Measurements from ENCODE around the gene MACROD2. TPM values are rescaled to one million over a fixed set of nuclear protein-coding genes. Genes with fewer than 3 reads are reported as not detected.

Gene MACROD2
- total RNA-seq, 2 donors from 2014 or later = not detected

DNA sequence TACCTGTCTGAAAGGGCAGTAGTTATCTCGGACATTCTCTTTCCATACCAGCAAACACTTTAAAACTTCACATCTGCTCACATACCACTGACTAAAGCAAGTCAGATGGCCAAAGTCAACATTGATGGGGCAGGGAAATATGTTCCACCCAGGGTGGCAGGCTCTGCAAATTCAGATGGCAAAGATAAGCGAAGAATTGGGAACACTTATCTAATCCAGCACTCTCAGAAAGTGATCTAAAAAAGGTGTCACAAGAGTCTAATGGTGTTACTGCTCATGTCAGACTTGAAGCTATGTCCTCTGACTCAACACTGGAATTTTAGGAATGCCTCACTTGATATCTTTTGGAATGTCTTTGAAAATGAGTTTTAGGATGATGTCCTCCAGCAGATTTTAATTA, 1491.7 kb downstream of the MACROD2 start:
- DNase-seq (no peak), ATAC-seq (replicated peaks in 1 of 2) (no peak)
- H3K9me3 Mint-ChIP-seq = peaks cover 2 to 3% of the 10 kb centered on the region in 2 donors
- no peaks in the 10 kb centered on the region for H3K36me3 Mint-ChIP-seq (ENCODE audit: insufficient read depth in 2 of 2)
- H3K4me3 Mint-ChIP-seq = no peak overlapping the region
- H3K27ac Mint-ChIP-seq = no peak overlapping the region
- no peaks in the 10 kb centered on the region for H3K27me3 Mint-ChIP-seq (ENCODE audit: low read depth)
- no peaks in the 10 kb centered on the region for H3K4me1 Mint-ChIP-seq (ENCODE audit: low read depth)

DNA sequence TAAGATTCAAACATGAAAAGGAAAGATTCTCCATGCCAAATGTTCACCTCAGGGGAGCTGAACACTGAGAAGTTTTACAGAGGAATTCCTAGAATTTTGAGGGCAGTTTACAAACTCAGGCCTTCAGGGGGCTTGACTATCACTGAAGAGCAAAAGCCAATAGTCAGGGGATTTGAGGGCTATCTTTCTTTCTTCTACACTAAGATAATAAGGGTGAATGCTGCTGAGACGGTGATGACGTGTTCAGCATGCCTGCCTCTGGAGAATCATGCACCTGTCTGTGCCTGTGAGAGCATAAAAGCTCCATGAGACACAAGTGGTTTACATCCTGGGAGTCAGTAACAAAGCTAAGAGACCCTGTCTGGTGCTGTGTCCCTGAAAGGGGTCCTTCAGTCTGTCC, 1492.4 kb downstream of the MACROD2 start:
- H3K27me3 Mint-ChIP-seq (ENCODE audit: low read depth) = no peaks in the 10 kb centered on the region
- no peak for DNase-seq
- peaks cover 2 to 7% of the 10 kb centered on the region in 2 donors for H3K9me3 Mint-ChIP-seq
- H3K4me3 Mint-ChIP-seq = no peak overlapping the region
- H3K4me1 Mint-ChIP-seq (ENCODE audit: low read depth) = no peaks in the 10 kb centered on the region
- H3K36me3 Mint-ChIP-seq (ENCODE audit: insufficient read depth in 2 of 2) = no peaks in the 10 kb centered on the region
- H3K27ac Mint-ChIP-seq = no peak overlapping the region
- ATAC-seq (replicated peaks in 1 of 2) = no peak

DNA sequence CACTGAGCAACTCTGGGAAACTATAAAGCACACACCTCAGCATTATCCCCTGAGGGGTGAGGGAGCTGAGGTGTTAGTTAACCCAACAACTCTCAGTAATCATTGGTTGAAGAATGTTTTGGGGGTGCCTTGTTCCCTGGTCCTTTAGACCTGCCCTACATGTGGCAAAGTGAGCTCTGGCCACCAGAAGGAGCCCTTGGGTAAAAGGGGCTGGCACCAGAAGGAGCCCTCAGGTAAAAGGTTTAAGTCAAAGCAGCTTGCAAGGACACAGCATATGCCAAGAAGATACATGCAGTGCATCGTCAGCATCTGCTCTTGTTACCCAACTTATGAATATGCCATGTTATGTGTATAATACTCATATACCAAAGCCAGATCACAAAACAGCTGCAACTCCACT, 1496.3 kb downstream of the MACROD2 start:
- Mint-ChIP-seq H3K36me3 (ENCODE audit: insufficient read depth in 2 of 2) (no peaks in the 10 kb centered on the region), H3K4me3 (no peak overlapping the region), H3K4me1 (ENCODE audit: low read depth) (no peaks in the 10 kb centered on the region), H3K27ac (no peak overlapping the region), H3K9me3 (peaks cover 6 to 14% of the 10 kb centered on the region in 2 donors), H3K27me3 (ENCODE audit: low read depth) (no peaks in the 10 kb centered on the region)
- DNase-seq (no peak), ATAC-seq (replicated peaks in 1 of 2) (no peak)

DNA sequence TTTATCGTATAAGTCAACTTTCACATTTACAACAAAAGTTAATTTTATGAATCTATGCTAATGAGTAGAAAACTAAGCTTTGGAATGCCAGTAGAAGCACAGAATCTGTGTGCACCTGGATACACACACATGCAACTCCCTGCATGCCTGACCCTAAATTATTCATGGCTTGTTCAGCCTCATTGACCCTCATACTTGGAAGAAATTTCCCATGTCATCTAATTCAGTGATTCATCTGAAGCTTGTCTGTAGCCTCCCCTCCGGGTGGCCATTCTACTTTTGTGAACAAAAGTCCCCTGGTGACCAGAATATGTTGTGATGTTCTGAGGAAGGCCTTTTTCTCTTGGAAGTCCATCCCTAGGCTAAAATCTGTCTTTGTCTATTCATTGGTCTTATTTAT, 1499.5 kb downstream of the MACROD2 start:
- H3K4me1 Mint-ChIP-seq (ENCODE audit: low read depth) = no peaks in the 10 kb centered on the region
- no peak for ATAC-seq (replicated peaks in 1 of 2)

DNA sequence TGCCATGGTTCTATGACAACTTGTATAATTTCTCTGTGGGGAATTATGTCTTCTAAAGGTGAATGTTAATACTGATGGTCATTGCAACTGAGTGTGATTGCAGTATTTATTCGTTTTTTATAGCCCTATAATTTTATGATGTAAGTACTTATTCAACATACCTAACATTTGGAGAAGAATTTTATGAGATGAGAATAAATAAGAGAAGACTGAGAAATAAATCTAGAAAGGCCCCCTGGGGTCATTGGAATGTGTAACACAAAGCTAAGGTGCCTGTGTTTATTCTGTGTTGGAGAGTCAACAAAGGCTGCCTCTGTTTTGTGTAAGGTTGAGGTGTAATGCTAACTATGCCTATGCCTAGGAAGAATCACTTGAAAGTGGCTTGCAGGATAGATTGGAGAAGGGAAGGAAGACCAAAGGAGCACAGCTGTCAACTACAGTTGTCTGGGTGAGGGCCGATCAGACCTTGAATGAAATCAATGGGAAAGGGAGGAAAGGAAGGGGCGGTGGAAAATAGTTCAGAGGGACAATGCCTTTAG, 1501.3 kb downstream of the MACROD2 start:
- DNase-seq (no peak), ATAC-seq (replicated peaks in 1 of 2) (no peak)
- H3K27me3 Mint-ChIP-seq (ENCODE audit: low read depth) = no peaks in the 10 kb centered on the region
- no peak overlapping the region for H3K4me3 Mint-ChIP-seq
- H3K9me3 Mint-ChIP-seq = peaks cover 12 to 15% of the 10 kb centered on the region in 2 donors
- H3K36me3 Mint-ChIP-seq (ENCODE audit: insufficient read depth in 2 of 2) = no peaks in the 10 kb centered on the region
- H3K27ac Mint-ChIP-seq = no peak overlapping the region
- H3K4me1 Mint-ChIP-seq (ENCODE audit: low read depth) = no peaks in the 10 kb centered on the region

More for the DNA sequence above, 1499.5 kb downstream of the MACROD2 start:
- no peak for DNase-seq
- Mint-ChIP-seq H3K36me3 (ENCODE audit: insufficient read depth in 2 of 2) (no peaks in the 10 kb centered on the region), H3K27me3 (ENCODE audit: low read depth) (no peaks in the 10 kb centered on the region), H3K4me3 (no peak overlapping the region), H3K27ac (no peak overlapping the region), H3K9me3 (peaks cover 15 to 17% of the 10 kb centered on the region in 2 donors)

DNA sequence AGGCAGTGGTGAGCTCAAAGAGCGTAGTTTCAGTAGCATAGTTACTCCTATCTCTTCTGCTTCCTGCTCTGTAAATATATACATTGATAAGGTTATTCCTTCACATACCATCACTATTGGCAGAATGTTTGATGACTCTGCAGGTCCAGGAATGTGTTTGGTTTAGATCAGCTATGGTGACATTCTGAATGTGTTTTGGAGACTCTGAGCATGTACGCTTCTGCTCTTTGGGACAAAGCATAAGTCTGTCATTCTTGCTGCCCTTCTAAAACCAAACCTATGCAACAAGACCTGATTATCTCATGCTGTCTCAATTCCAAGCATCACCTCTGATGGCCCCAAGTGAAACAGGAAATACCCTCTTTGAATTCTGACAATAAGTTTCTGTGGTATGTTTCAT, 1503.6 kb downstream of the MACROD2 start:
- no peaks in the 10 kb centered on the region for H3K4me1 Mint-ChIP-seq (ENCODE audit: low read depth)
- ATAC-seq (replicated peaks in 1 of 2) = no peak
- no peak for DNase-seq
- peaks cover 11 to 17% of the 10 kb centered on the region in 2 donors for H3K9me3 Mint-ChIP-seq
- H3K27me3 Mint-ChIP-seq (ENCODE audit: low read depth) = no peaks in the 10 kb centered on the region
- no peak overlapping the region for H3K27ac Mint-ChIP-seq
- peaks cover 0 to 2% of the 10 kb centered on the region in 2 donors for H3K36me3 Mint-ChIP-seq (ENCODE audit: insufficient read depth in 2 of 2)
- no peak overlapping the region for H3K4me3 Mint-ChIP-seq

DNA sequence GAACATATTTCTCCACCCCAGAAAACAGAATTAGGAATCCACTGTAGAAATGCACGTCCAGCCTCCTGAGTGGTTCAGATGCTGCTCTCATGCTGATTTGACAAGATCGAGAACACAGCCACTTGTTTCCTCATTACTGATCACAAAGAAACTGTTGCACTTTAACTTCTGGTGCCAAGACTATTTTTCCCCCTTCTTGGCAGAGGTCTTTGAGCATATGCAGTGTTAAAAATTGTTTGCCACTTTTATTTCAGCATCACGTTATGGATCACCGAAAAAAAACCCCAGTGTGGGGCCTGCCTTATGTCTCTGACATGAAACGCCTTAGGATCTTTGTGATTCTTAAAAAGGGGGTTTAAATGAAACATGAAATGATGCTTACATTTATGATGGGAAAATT, 1511.0 kb downstream of the MACROD2 start:
- H3K4me3 Mint-ChIP-seq = no peak overlapping the region
- no peak for ATAC-seq (replicated peaks in 1 of 2)
- H3K27ac Mint-ChIP-seq = no peak overlapping the region
- no peaks in the 10 kb centered on the region for H3K4me1 Mint-ChIP-seq (ENCODE audit: low read depth)
- H3K9me3 Mint-ChIP-seq = peaks cover 4 to 5% of the 10 kb centered on the region in 2 donors
- no peak for DNase-seq
- H3K36me3 Mint-ChIP-seq (ENCODE audit: insufficient read depth in 2 of 2) = peaks cover 0 to 2% of the 10 kb centered on the region in 2 donors
- H3K27me3 Mint-ChIP-seq (ENCODE audit: low read depth) = no peaks in the 10 kb centered on the region

DNA sequence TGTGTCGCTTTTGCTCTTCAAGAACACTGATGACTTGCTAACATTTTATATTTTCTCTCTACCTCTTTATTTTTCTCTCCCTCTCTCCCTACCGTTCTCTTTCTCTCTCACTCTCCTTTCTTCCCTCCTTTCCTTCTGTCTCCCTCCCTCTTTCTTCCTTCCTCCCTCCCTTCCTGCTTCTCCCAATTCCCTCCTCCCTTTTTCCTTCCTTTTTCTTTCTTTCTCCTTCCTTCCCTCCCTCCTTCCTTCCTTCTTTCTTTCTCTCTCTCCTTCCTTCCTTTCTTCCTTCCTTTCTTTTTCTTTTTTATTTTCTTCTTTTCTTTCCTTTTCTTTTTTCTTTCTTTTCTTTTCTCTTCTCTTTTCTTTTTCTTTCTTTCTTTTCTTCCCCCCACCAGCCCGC, 1511.8 kb downstream of the MACROD2 start:
- DNase-seq = no peak
- Mint-ChIP-seq H3K4me1 (ENCODE audit: low read depth) (no peaks in the 10 kb centered on the region), H3K9me3 (peaks cover 4% of the 10 kb centered on the region in 2 donors), H3K4me3 (no peak overlapping the region), H3K27ac (no peak overlapping the region), H3K36me3 (ENCODE audit: insufficient read depth in 2 of 2) (peaks cover 0 to 2% of the 10 kb centered on the region in 2 donors), H3K27me3 (ENCODE audit: low read depth) (no peaks in the 10 kb centered on the region)
- ATAC-seq (replicated peaks in 1 of 2) = no peak

DNA sequence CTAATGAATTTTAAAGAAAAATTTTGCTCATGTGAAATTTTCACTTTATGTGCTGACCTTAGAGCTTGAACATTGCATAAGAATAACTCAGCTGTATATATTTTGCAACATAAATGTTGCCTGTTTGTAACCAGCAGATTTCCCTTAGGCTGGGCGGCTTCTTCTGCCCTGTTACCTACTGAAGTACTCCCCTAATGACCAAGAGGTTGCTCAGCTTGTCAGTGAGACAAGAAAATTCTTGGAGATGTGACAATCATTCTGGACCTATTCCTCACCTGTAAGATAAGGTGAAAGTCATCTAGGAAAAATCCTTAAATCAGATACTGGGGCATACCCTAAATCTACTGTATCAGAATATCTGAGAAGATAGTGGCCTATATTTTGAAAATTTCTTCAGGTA, 1516.2 kb downstream of the MACROD2 start:
- no peak for DNase-seq
- Mint-ChIP-seq H3K36me3 (ENCODE audit: insufficient read depth in 2 of 2) (no peaks in the 10 kb centered on the region), H3K27ac (no peak overlapping the region), H3K9me3 (no peaks in the 10 kb centered on the region), H3K27me3 (ENCODE audit: low read depth) (no peaks in the 10 kb centered on the region), H3K4me1 (ENCODE audit: low read depth) (no peaks in the 10 kb centered on the region), H3K4me3 (no peak overlapping the region)
- ATAC-seq (replicated peaks in 1 of 2) = no peak

DNA sequence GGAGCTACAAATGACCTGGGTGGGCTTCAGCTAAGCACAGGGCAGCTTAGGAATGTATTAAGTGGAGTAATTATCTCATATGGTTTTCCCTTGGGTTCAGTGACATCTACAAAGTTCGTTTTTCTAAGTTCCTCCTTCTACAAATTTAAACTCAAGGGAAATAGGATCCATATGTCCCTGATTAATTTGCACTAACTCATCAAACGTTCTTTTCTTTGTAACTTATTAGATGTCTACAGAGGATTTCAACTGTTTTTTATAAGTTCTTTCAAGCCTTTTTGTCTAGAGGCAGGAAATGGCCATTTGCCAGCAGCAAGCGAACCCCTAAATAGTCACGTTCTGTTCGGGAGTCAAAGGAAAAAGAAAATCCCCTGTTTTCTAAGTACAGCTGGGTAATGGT, 1517.6 kb downstream of the MACROD2 start:
- ATAC-seq (replicated peaks in 1 of 2) (no peak), DNase-seq (no peak)
- Mint-ChIP-seq H3K4me1 (ENCODE audit: low read depth) (no peaks in the 10 kb centered on the region), H3K27ac (no peak overlapping the region), H3K36me3 (ENCODE audit: insufficient read depth in 2 of 2) (no peaks in the 10 kb centered on the region), H3K27me3 (ENCODE audit: low read depth) (no peaks in the 10 kb centered on the region), H3K4me3 (no peak overlapping the region), H3K9me3 (peaks cover 0 to 3% of the 10 kb centered on the region in 2 donors)

DNA sequence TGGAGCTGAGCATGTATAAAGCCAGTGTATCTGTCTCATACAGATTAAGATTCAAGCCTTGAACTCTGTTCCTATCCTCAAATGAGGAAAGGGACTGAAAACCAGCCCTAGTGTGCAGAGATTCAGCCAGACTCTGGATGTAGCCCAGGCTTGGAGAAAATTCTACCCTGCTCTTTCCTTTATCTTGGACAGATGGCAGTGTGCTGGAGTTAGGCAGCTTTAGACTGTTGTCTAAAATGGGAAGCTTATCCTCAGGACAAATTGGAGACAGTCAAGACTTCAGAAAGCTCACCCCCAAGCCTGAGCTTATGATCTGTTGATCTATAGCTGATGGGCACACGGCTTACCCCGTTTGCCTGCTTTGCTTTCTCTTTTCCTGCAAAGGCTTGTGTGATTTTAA, 1520.4 kb downstream of the MACROD2 start:
- peaks cover 7 to 9% of the 10 kb centered on the region in 2 donors for H3K9me3 Mint-ChIP-seq
- H3K4me1 Mint-ChIP-seq (ENCODE audit: low read depth) = no peaks in the 10 kb centered on the region
- no peaks in the 10 kb centered on the region for H3K27me3 Mint-ChIP-seq (ENCODE audit: low read depth)
- peaks cover 0 to 2% of the 10 kb centered on the region in 2 donors for H3K36me3 Mint-ChIP-seq (ENCODE audit: insufficient read depth in 2 of 2)
- ATAC-seq (replicated peaks in 1 of 2) = no peak
- no peak overlapping the region for H3K27ac Mint-ChIP-seq
- DNase-seq = no peak
- H3K4me3 Mint-ChIP-seq = no peak overlapping the region

DNA sequence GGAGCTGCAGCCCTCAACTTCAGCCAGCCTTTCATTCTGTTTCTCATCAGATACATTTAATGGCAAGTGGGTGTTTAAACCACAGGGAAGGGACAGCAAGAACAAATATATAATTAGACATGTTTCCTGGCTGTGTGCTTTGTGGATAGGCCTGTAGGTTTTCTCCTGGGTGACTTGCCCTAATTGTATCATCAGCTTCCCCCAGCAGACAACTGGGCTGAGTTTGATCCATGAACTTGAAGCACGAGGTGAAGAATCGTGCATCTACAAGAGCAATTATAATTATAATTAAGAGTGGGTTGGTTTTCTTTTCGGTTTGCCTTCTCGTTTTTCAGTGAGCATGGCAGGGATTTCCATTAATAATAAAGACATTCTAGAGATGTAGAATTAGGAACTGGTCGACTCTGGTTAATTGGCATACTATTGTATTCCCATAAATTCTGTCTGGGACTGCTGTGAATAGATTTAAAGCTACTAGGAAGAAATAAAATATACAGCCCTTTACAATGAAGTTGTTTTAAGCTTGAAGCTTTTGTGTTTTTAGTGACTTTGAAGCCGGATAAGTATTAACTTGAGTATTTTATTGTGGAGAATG, 1525.7 kb downstream of the MACROD2 start:
- Mint-ChIP-seq H3K27me3 (ENCODE audit: low read depth) (no peaks in the 10 kb centered on the region), H3K4me1 (ENCODE audit: low read depth) (no peaks in the 10 kb centered on the region), H3K27ac (no peak overlapping the region), H3K4me3 (no peak overlapping the region), H3K36me3 (ENCODE audit: insufficient read depth in 2 of 2) (peaks cover 0 to 2% of the 10 kb centered on the region in 2 donors), H3K9me3 (peaks cover 7 to 18% of the 10 kb centered on the region in 2 donors)
- no peak for ATAC-seq (replicated peaks in 1 of 2)
- DNase-seq = no peak

DNA sequence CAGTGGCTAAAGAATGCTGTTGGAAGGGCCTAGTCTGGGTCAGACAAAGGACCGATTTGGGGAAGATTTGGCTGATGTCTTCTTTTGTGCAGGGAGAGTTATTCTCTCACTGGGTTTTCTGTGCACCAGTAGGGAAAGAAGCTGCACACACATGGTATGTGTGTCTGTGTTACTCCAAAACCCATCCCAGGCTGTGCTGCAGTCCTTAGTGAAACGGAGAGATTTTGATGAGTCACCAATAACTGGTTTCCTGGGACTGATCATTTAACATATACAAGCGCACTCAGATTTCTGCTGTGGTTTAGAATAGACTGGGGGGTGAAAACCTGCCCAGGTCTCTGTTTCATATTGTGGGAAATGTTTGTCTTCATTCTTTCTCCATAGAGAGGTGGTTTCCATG, 1528.1 kb downstream of the MACROD2 start:
- Mint-ChIP-seq H3K27me3 (ENCODE audit: low read depth) (no peaks in the 10 kb centered on the region), H3K4me3 (no peak overlapping the region), H3K27ac (no peak overlapping the region), H3K4me1 (ENCODE audit: low read depth) (no peaks in the 10 kb centered on the region), H3K9me3 (peaks cover 9 to 13% of the 10 kb centered on the region in 2 donors), H3K36me3 (ENCODE audit: insufficient read depth in 2 of 2) (peaks cover 0 to under 1% of the 10 kb centered on the region in 2 donors)
- DNase-seq (no peak), ATAC-seq (replicated peaks in 1 of 2) (no peak)

Data from activated T-cell treated with anti-CD3 and anti-CD28 coated beads, Interleukin-2, amount 50 U/mL, for 72 hours (primary cell).